ENCODE results near the gene BACH2. TPM values are rescaled to one million over a fixed set of nuclear protein-coding genes. Genes with fewer than 3 reads are reported as not detected.

Gene BACH2
- total and polyA plus RNA-seq, 2 of the 4 experiments (the other 2 are of a cell fraction): 1.3 to 1.4 TPM

- in situ Hi-C loops (cut with MboI; ENCODE audit: low sequenced_read_pairs): no loop called here
- Histone ChIP-seq H4K8ac (ENCODE audit: low read depth in 2 of 2, low read length in 2 of 2) (no peak overlapping the region), H3K14ac (replicated peaks; ENCODE audit: low read depth, low read length) (no peak overlapping the region), H3K4me1 (ENCODE audit: control insufficient read depth, insufficient read depth, low read length) (no peaks in the 10 kb centered on the region), H4K5ac (ENCODE audit: low read depth, low read length) (no peak overlapping the region), H3K18ac (ENCODE audit: low read depth, low read length) (no peak overlapping the region), H3K79me1 (ENCODE audit: low read depth in 1 of 2, low read length in 2 of 2) (no peaks in the 10 kb centered on the region), H3K9me1 (ENCODE audit: insufficient read depth, low read length) (no peaks in the 10 kb centered on the region), H3K23ac (ENCODE audit: low read depth, low read length) (no peak overlapping the region), H3K36me3 (ENCODE audit: control insufficient read depth, insufficient read depth, low read length) (no peaks in the 10 kb centered on the region), H2AFZ (replicated peaks; ENCODE audit: low read length, poor library complexity) (no peak overlapping the region), H2BK120ac (ENCODE audit: low read depth, low read length) (no peak overlapping the region), H3K9ac (ENCODE audit: low read depth, low read length) (no peak overlapping the region), H3K27me3 (ENCODE audit: control insufficient read depth, insufficient read depth, low read length) (peaks cover 15% of the 10 kb centered on the region), H2BK15ac (ENCODE audit: low read depth, low read length) (no peak overlapping the region), H3K27ac (ENCODE audit: insufficient read depth, low read length) (no peak overlapping the region), H4K91ac (ENCODE audit: insufficient read depth, low read depth, low read length) (no peak overlapping the region), H4K20me1 (ENCODE audit: insufficient read depth, low read length) (no peaks in the 10 kb centered on the region), H3K4me3 (ENCODE audit: insufficient read depth, low read depth, low read length) (no peak overlapping the region), H2BK20ac (ENCODE audit: low read depth, low read length) (no peak overlapping the region), H2AK9ac (replicated peaks; ENCODE audit: low read depth, low read length, poor library complexity) (no peak overlapping the region), H2AK5ac (ENCODE audit: low read depth, low read length) (no peak overlapping the region), H3K9me3 (ENCODE audit: control insufficient read depth, insufficient read depth, low read length) (peaks cover 4% of the 10 kb centered on the region; the same call in 1 of the 2 replicates), H2BK5ac (ENCODE audit: low read depth, low read length, poor library complexity, severe bottlenecking) (no peak overlapping the region), H3K56ac (ENCODE audit: extremely low read depth, insufficient read depth, low read length) (no peak overlapping the region), H3K4ac (ENCODE audit: low read depth, low read length) (no peak overlapping the region), H3K4me2 (ENCODE audit: low read depth, low read length) (no peak overlapping the region)
- no CpG with 5 or more reads among the region's 1 CpG for WGBS, 2 experiments (ENCODE audit: extremely low coverage in 2 of 2, insufficient read length in 1 of 2)
- peak; percentile 37 for DNase-seq
- intact Hi-C loops (cut with micrococcal nuclease): no loop called here
- CTCF ChIA-PET: interaction anchor here (0.6 kb wide), 1 partner anchor 954 kb away, joined by 4 read pairs; no protein-coding TSS in a partner anchor
- POLR2A ChIA-PET (ENCODE audit: unreplicated experiment): no interaction called here
- peak; percentile 49 for ATAC-seq (ENCODE audit: low read depth)
- no TSS peak for BruUV-seq (replicated peaks)
- dilution Hi-C loops (cut with HindIII; ENCODE audit: low sequenced_read_pairs, unreplicated experiment): no loop called here
- TF ChIP-seq MAFK (IDR thresholded peaks at IDR 0.05; ENCODE audit: low read depth, low read length) (peak; percentile 8; the same call in 1 of the 2 replicates), SMC3 (IDR thresholded peaks at IDR 0.05; ENCODE audit: low read depth, low read length) (no peak), CEBPB (IDR thresholded peaks at IDR 0.05; ENCODE audit: low read depth, low read length) (peak; percentile 67; the same call in 1 of the 2 replicates)
Observed at GRCh38 chr6:90338409-90338808, 41.8 kb upstream of the BACH2 start.
